SK-N-MC (cell line): ENCODE data around the gene MTNR1A.

Experiments used
- DNase-seq: peaks from one replicate; pipeline ENCODE4 v3.0.0-alpha.2; 2011; ENCODE audit warnings: low read depth, low spot score
- H3K27ac ChIP-seq: fragments of 200-600 bp; sonication (generic); 2 replicates; pipeline ENCODE4 v1.5.1; 2016; ENCODE audit warnings: mixed run types
- H3K36me3 ChIP-seq: fragments of 200-600 bp; sonication (generic); 2 replicates; pipeline ENCODE4 v1.6.1; 2017; ENCODE audit warnings: antibody characterized with exemption, low read length, mixed read lengths; ENCODE audit not compliant: insufficient read depth
- H3K4me3 ChIP-seq: fragments of 200-600 bp; sonication (generic); 2 replicates; pipeline ENCODE4 v1.5.1; 2016
- H3K9ac ChIP-seq: fragments of 200-600 bp; sonication (generic); 2 replicates; pipeline ENCODE4 v1.8.0; 2017; ENCODE audit warnings: mixed run types, mixed read lengths; ENCODE audit not compliant: insufficient read length
- H3K9me3 ChIP-seq: fragments of 200-600 bp; sonication (generic); 2 replicates; pipeline ENCODE4 v1.6.1; 2017; ENCODE audit warnings: low read depth, mild to moderate bottlenecking, antibody characterized with exemption, low read length, moderate library complexity, mixed read lengths
- EZH2 ChIP-seq: fragments of 200-600 bp; sonication (generic); IDR thresholded peaks from one replicate; pipeline ENCODE4 v1.6.1; 2017; ENCODE audit warnings: antibody characterized with exemption
- FOXP2 ChIP-seq: optimal IDR thresholded peaks from 2 replicates; pipeline ENCODE3; 2011; ENCODE audit warnings: mild to moderate bottlenecking, moderate library complexity; ENCODE audit not compliant: insufficient read depth; ENCODE audit errors: extremely low read length, control extremely low read depth
- POLR2AphosphoS5 ChIP-seq: IDR thresholded peaks from 2 replicates; pipeline ENCODE4 v1.6.1; 2012; ENCODE audit warnings: mild to moderate bottlenecking, low read depth, low read length, borderline replicate concordance

Gene MTNR1A

GRCh38 chr4:186592966-186593586, 37.7 kb upstream of the MTNR1A start:
- no peak for DNase-seq
- no peaks in the 10 kb centered on the region for H3K9me3 ChIP-seq
- no peak overlapping the region for H3K27ac ChIP-seq
- H3K9ac ChIP-seq, result no peak overlapping the region
- no peaks in the 10 kb centered on the region for H3K36me3 ChIP-seq
- H3K4me3 ChIP-seq, result no peak overlapping the region
- no peak for TF ChIP-seq FOXP2
- no peak for TF ChIP-seq EZH2
- no peak for TF ChIP-seq POLR2AphosphoS5

- no peak for TF ChIP-seq FOXP2
- no peak for TF ChIP-seq EZH2
- TF ChIP-seq POLR2AphosphoS5, result no peak
- Histone ChIP-seq H3K36me3 (no peaks in the 10 kb centered on the region), H3K9me3 (no peaks in the 10 kb centered on the region), H3K27ac (no peak overlapping the region), H3K4me3 (no peak overlapping the region), H3K9ac (no peak overlapping the region)
- no peak for DNase-seq
Observed at GRCh38 chr4:186592445-186592844, 37.1 kb upstream of the MTNR1A start.

DNA sequence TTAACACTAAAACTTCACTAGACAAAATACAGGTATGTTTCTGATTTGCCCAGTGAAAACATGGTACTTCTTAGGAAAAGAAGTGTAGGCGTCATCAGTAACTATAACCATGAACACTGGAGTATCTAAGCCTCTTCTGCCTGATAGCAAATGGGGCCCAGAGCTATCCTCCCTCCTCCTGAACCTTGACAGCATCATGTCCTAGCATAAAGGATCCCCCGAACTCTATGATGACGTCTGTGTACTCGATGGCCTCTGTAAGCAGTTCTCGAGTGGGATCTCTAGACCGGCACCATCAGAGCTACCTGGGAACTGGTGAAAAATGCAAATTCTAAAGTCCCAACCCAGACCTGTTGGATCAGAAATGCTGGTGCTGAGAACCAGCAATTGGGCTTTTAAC, 36.3 kb upstream of the MTNR1A start:
- no peak overlapping the region for H3K27ac ChIP-seq
- H3K36me3 ChIP-seq, result no peaks in the 10 kb centered on the region
- DNase-seq, result no peak
- no peak overlapping the region for H3K9ac ChIP-seq
- no peak overlapping the region for H3K4me3 ChIP-seq
- no peak for TF ChIP-seq EZH2
- TF ChIP-seq FOXP2, result no peak
- TF ChIP-seq POLR2AphosphoS5, result no peak
- H3K9me3 ChIP-seq, result no peaks in the 10 kb centered on the region

- Histone ChIP-seq H3K9me3 (no peaks in the 10 kb centered on the region), H3K4me3 (no peak overlapping the region), H3K27ac (no peak overlapping the region), H3K36me3 (no peaks in the 10 kb centered on the region), H3K9ac (no peak overlapping the region)
- TF ChIP-seq FOXP2, result no peak
- no peak for TF ChIP-seq EZH2
- TF ChIP-seq POLR2AphosphoS5, result no peak
- no peak for DNase-seq
Observed at GRCh38 chr4:186588503-186588902, 33.1 kb upstream of the MTNR1A start.

- H3K27ac ChIP-seq, result no peak overlapping the region
- TF ChIP-seq EZH2, result no peak
- no peak for TF ChIP-seq POLR2AphosphoS5
- no peak for TF ChIP-seq FOXP2
- no peaks in the 10 kb centered on the region for H3K36me3 ChIP-seq
- DNase-seq, result no peak
- no peaks in the 10 kb centered on the region for H3K9me3 ChIP-seq
- no peak overlapping the region for H3K9ac ChIP-seq
- no peak overlapping the region for H3K4me3 ChIP-seq
Observed at GRCh38 chr4:186587416-186588018, 32.1 kb upstream of the MTNR1A start.

- TF ChIP-seq FOXP2, result no peak
- TF ChIP-seq EZH2, result no peak
- no peak for TF ChIP-seq POLR2AphosphoS5
- no peaks in the 10 kb centered on the region for H3K9me3 ChIP-seq
- no peak overlapping the region for H3K9ac ChIP-seq
- no peaks in the 10 kb centered on the region for H3K36me3 ChIP-seq
- no peak overlapping the region for H3K4me3 ChIP-seq
- DNase-seq, result no peak
- no peak overlapping the region for H3K27ac ChIP-seq
Observed at GRCh38 chr4:186586205-186586604, 30.8 kb upstream of the MTNR1A start.

- H3K36me3 ChIP-seq, result no peaks in the 10 kb centered on the region
- no peak for TF ChIP-seq POLR2AphosphoS5
- no peak for TF ChIP-seq FOXP2
- no peak for TF ChIP-seq EZH2
Observed at GRCh38 chr4:186584912-186585311, 29.5 kb upstream of the MTNR1A start.

DNA sequence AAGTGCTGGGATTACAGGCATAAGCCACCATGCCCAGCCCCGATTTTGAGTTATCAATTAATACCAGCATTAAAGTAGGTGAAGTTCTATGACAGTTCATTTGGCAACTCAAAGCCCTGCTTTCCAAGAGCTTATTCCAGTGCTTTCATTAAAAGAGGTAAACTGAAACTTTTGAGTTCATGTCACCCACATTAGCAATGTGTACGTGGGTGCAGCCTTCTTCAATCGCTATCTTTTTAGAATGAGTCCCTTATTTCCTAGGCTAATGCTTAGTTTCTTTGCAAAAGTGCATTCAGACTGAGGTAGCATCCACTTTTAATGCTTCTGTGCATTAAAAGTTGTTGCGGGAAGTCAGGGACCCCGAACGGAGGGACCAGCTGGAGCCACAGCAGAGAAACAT, 26.1 kb upstream of the MTNR1A start:
- H3K36me3 ChIP-seq, result no peaks in the 10 kb centered on the region
- no peak for TF ChIP-seq FOXP2
- no peak for TF ChIP-seq EZH2
- TF ChIP-seq POLR2AphosphoS5, result no peak
- H3K4me3 ChIP-seq, result no peak overlapping the region
- H3K27ac ChIP-seq, result no peak overlapping the region
- H3K9me3 ChIP-seq, result no peaks in the 10 kb centered on the region
- no peak overlapping the region for H3K9ac ChIP-seq
- DNase-seq, result no peak

More at GRCh38 chr4:186584912-186585311, 29.5 kb upstream of the MTNR1A start:
- no peak overlapping the region for H3K9ac ChIP-seq
- H3K9me3 ChIP-seq, result no peaks in the 10 kb centered on the region
- DNase-seq, result no peak
- no peak overlapping the region for H3K27ac ChIP-seq
- no peak overlapping the region for H3K4me3 ChIP-seq

DNA sequence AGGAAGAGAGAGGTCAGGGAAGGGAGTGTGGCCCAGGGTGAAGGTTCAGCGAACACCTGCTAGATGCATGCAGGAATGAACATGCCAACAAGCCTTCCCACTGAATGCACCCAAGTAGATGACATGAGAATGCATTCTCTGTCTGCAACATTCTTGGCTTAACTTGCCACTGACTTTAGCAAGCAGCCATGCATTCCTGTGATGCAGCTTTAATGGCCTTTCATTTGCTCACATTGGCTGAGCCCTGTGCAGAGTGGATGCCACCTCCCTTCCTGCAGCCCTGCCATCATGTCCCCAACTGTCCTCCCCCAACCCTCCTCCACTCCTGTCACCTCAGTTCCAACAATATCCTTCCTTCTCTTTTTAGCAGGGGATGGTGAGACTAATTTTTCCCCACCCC, 25.3 kb upstream of the MTNR1A start:
- Histone ChIP-seq H3K4me3 (no peak overlapping the region), H3K9me3 (no peaks in the 10 kb centered on the region), H3K36me3 (no peaks in the 10 kb centered on the region), H3K27ac (no peak overlapping the region), H3K9ac (no peak overlapping the region)
- TF ChIP-seq POLR2AphosphoS5, result no peak
- no peak for TF ChIP-seq EZH2
- TF ChIP-seq FOXP2, result no peak
- no peak for DNase-seq
